Dendritic cell treated with granulocyte-macrophage colony-stimulating factor and Interleukin-4, amounts not matched to agents 40 ng/mL and 50 ng/mL, for 4 days (primary cell): ENCODE data around the gene AGAP3.

Experiments
- H3K27ac Mint-ChIP-seq: one replicate; pipeline ENCODE4 v1.8.0; 2022; ENCODE audit warnings: mild to moderate bottlenecking, mixed read lengths
- H3K27me3 Mint-ChIP-seq: one replicate; pipeline ENCODE4 v1.8.0; 2022; ENCODE audit warnings: mild to moderate bottlenecking, mixed read lengths
- H3K36me3 Mint-ChIP-seq: one replicate; pipeline ENCODE4 v1.8.0; 2022; ENCODE audit warnings: low read depth, mixed read lengths
- H3K4me1 Mint-ChIP-seq: one replicate; pipeline ENCODE4 v1.8.0; 2022; ENCODE audit warnings: low read depth, mixed read lengths
- H3K4me3 Mint-ChIP-seq: one replicate; pipeline ENCODE4 v1.8.0; 2022; ENCODE audit warnings: mild to moderate bottlenecking, moderate library complexity, mixed read lengths
- H3K9me3 Mint-ChIP-seq: one replicate; pipeline ENCODE4 v1.8.0; 2022; ENCODE audit warnings: mixed read lengths
- intact Hi-C: fragments of 100-400 bp; cut with micrococcal nuclease; formaldehyde crosslinking; loops from one replicate; pipeline ENCODE4 v1.15.0; 2022

AGAP3 gene

GRCh38 chr7:151125846-151126481, 39.7 kb downstream of the AGAP3 start:
- no peaks in the 10 kb centered on the region for H3K27me3 Mint-ChIP-seq
- peak overlapping the region; percentile 44 for H3K4me3 Mint-ChIP-seq
- intact Hi-C loops: no loop called here
- H3K4me1 Mint-ChIP-seq: peaks cover 21% of the 10 kb centered on the region
- no peaks in the 10 kb centered on the region for H3K9me3 Mint-ChIP-seq
- peaks cover 100% of the 10 kb centered on the region for H3K36me3 Mint-ChIP-seq
- no peak overlapping the region for H3K27ac Mint-ChIP-seq

GRCh38 chr7:151126491-151127137, 40.3 kb downstream of the AGAP3 start:
- no peaks in the 10 kb centered on the region for H3K27me3 Mint-ChIP-seq
- intact Hi-C loops: no loop called here
- H3K4me1 Mint-ChIP-seq: peaks cover 21% of the 10 kb centered on the region
- H3K27ac Mint-ChIP-seq: no peak overlapping the region
- H3K36me3 Mint-ChIP-seq: peaks cover 100% of the 10 kb centered on the region
- H3K9me3 Mint-ChIP-seq: no peaks in the 10 kb centered on the region
- H3K4me3 Mint-ChIP-seq: no peak overlapping the region

GRCh38 chr7:151128144-151128543, 41.9 kb downstream of the AGAP3 start:
- H3K4me3 Mint-ChIP-seq: no peak overlapping the region
- intact Hi-C loops: no loop called here
- no peak overlapping the region for H3K27ac Mint-ChIP-seq
- H3K4me1 Mint-ChIP-seq: peaks cover 21% of the 10 kb centered on the region
- peaks cover 100% of the 10 kb centered on the region for H3K36me3 Mint-ChIP-seq
- H3K9me3 Mint-ChIP-seq: no peaks in the 10 kb centered on the region
- no peaks in the 10 kb centered on the region for H3K27me3 Mint-ChIP-seq

GRCh38 chr7:151128716-151129115, 42.4 kb downstream of the AGAP3 start:
- peaks cover 16% of the 10 kb centered on the region for H3K4me1 Mint-ChIP-seq
- H3K27ac Mint-ChIP-seq: no peak overlapping the region
- intact Hi-C loops: no loop called here
- no peak overlapping the region for H3K4me3 Mint-ChIP-seq
- peaks cover 100% of the 10 kb centered on the region for H3K36me3 Mint-ChIP-seq
- no peaks in the 10 kb centered on the region for H3K27me3 Mint-ChIP-seq
- no peaks in the 10 kb centered on the region for H3K9me3 Mint-ChIP-seq

GRCh38 chr7:151129117-151129959, 43.1 kb downstream of the AGAP3 start:
- no peaks in the 10 kb centered on the region for H3K9me3 Mint-ChIP-seq
- no peak overlapping the region for H3K27ac Mint-ChIP-seq
- H3K4me3 Mint-ChIP-seq: no peak overlapping the region
- intact Hi-C loops: no loop called here
- peaks cover 11% of the 10 kb centered on the region for H3K4me1 Mint-ChIP-seq
- H3K27me3 Mint-ChIP-seq: no peaks in the 10 kb centered on the region
- H3K36me3 Mint-ChIP-seq: peaks cover 100% of the 10 kb centered on the region

DNA sequence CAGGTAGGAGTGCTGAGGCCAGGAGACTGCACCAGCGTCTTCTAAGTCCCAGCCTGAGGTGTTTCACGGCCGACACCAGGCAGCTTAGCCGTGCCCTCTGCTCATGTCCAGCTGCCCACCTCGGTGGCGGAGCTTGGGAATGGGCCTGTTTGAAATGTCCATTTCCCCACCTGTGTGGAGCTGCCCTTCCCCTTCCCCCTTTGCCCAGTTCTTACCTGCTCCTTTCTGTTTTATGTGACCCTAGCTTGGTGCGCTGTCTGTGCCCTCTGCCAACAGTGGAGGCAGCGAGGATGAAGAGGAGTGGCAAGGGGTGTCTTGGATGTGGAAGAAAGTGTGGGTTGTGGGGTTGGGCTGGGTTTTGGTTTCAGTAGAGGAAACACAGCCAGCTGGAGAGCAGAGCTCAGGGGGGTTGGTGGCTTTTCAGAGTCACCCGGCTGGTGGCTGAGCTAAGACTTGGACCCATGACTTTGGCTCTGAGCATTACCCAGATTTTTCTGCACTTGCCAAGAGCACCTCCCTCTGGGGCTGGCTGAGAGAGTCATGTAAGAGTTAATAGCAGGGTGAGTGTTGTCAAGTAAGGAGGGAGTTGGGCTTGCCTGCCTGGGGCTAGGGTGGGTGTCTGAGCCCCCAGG, 43.8 kb downstream of the AGAP3 start:
- no peaks in the 10 kb centered on the region for H3K27me3 Mint-ChIP-seq
- H3K4me3 Mint-ChIP-seq: no peak overlapping the region
- peaks cover 100% of the 10 kb centered on the region for H3K36me3 Mint-ChIP-seq
- H3K9me3 Mint-ChIP-seq: no peaks in the 10 kb centered on the region
- intact Hi-C loops: no loop called here
- H3K4me1 Mint-ChIP-seq: peaks cover 4% of the 10 kb centered on the region
- H3K27ac Mint-ChIP-seq: no peak overlapping the region

DNA sequence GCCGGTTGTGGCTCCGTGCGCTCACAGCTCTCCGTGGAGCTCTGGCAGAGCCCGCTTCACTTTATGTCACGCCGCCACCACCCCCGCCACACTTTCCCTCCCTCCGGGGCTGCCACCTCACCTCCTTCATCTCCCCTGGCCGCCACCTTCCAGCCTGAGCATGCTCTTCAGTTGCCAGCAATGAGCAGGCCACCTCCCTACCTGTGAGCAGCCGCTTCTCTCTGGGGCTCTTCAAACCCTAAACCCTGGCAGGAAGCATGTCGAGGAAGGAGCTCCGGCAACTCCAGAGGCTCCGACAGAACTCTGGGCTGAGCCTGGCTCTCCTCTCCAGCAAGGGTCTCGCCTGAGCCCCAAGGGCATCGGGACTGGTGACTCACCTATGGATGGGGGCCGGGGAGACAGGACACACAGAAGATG, 44.5 kb downstream of the AGAP3 start:
- Mint-ChIP-seq H3K36me3 (peaks cover 100% of the 10 kb centered on the region), H3K27me3 (no peaks in the 10 kb centered on the region), H3K4me3 (no peak overlapping the region), H3K9me3 (no peaks in the 10 kb centered on the region), H3K4me1 (no peaks in the 10 kb centered on the region), H3K27ac (no peak overlapping the region)
- intact Hi-C loops: no loop called here

GRCh38 chr7:151131224-151131591, 44.9 kb downstream of the AGAP3 start:
- Mint-ChIP-seq H3K4me1 (no peaks in the 10 kb centered on the region), H3K27ac (no peak overlapping the region), H3K4me3 (no peak overlapping the region), H3K27me3 (no peaks in the 10 kb centered on the region), H3K9me3 (no peaks in the 10 kb centered on the region), H3K36me3 (peaks cover 100% of the 10 kb centered on the region)
- intact Hi-C loops: no loop called here

DNA sequence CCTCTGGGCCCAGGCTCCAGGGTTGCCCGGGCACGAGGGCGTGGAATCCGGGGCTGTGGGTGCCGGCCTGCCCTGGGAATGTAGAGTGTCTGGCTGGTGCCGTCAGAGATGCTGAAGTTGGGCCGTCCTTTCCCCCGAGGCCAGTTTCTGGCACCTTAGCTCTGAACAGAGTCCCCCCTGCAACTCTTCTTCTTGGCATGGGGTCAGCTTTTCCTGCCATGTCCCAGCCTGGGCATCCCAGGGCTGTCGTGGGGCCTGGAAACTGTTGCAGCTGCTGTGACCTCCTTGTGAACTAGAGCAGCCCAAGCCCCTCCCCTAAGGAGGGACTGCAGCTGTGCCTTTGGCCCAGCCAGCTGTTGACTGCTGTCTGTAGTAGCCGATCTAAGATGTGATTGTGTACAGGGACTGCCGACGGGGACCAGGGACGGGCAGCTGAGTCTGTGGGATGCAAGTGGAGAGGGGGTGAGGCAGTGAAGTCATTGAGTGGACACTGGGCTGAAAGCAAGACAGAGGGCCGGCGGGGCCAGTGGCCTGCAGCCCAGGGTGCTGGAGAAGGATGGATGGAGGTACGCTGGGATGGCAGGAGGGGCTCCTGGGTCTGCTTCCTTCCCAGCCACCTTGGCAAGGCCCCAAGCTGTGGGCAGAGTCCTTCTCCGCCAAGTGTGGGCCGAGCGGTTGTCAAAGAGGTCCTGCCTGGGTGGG, 45.5 kb downstream of the AGAP3 start:
- Mint-ChIP-seq H3K4me3 (no peak overlapping the region), H3K27me3 (no peaks in the 10 kb centered on the region), H3K9me3 (no peaks in the 10 kb centered on the region), H3K27ac (no peak overlapping the region), H3K36me3 (peaks cover 100% of the 10 kb centered on the region), H3K4me1 (no peaks in the 10 kb centered on the region)
- intact Hi-C loops: no loop called here

GRCh38 chr7:151132461-151133205, 46.4 kb downstream of the AGAP3 start:
- Mint-ChIP-seq H3K9me3 (no peaks in the 10 kb centered on the region), H3K27ac (no peak overlapping the region), H3K27me3 (no peaks in the 10 kb centered on the region), H3K4me1 (no peaks in the 10 kb centered on the region), H3K36me3 (peaks cover 100% of the 10 kb centered on the region), H3K4me3 (no peak overlapping the region)
- intact Hi-C loops: no loop called here

GRCh38 chr7:151133266-151133985, 47.2 kb downstream of the AGAP3 start:
- H3K4me1 Mint-ChIP-seq: no peaks in the 10 kb centered on the region
- no peak overlapping the region for H3K4me3 Mint-ChIP-seq
- no peaks in the 10 kb centered on the region for H3K27me3 Mint-ChIP-seq
- no peaks in the 10 kb centered on the region for H3K9me3 Mint-ChIP-seq
- H3K27ac Mint-ChIP-seq: no peak overlapping the region
- intact Hi-C loops: no loop called here
- H3K36me3 Mint-ChIP-seq: peaks cover 100% of the 10 kb centered on the region

- intact Hi-C loops: no loop called here
- no peaks in the 10 kb centered on the region for H3K4me1 Mint-ChIP-seq
- H3K27me3 Mint-ChIP-seq: no peaks in the 10 kb centered on the region
- peaks cover 100% of the 10 kb centered on the region for H3K36me3 Mint-ChIP-seq
- H3K27ac Mint-ChIP-seq: no peak overlapping the region
- no peak overlapping the region for H3K4me3 Mint-ChIP-seq
- H3K9me3 Mint-ChIP-seq: no peaks in the 10 kb centered on the region
These were observed 47.9 kb downstream of the AGAP3 start for GRCh38 chr7:151133986-151134742.
